Lower leg skin (tissue), 4 donors: ENCODE results near the gene RPUSD1. TPM values are rescaled to one million over a fixed set of nuclear protein-coding genes. Genes with fewer than 3 reads are reported as not detected.
"Not testable (repeated sequence)": the region's sequence is repeated elsewhere in the genome, so short reads cannot be mapped to it uniquely, and the experiment has no call there.

Experiments used
- DNase-seq, 2 donors: peaks; one replicate each; pipeline ENCODE4 v3.0.0-alpha.2; 2019; ENCODE audit warnings: low spot score in 2 of 2
- H3K4me3 ChIP-seq: fragments of 200-600 bp; sonication (generic); 2 replicates; pipeline ENCODE4 v1.5.1; 2017; ENCODE audit warnings: mild to moderate bottlenecking, low read depth; ENCODE audit not compliant: poor library complexity, severe bottlenecking
- CTCF ChIP-seq, 3 donors: fragments of 450-650 bp; IDR thresholded peaks; one replicate each; pipeline ENCODE4 v1.5.1; 2016; ENCODE audit warnings: antibody characterized with exemption in 3 of 3, mild to moderate bottlenecking in 3 of 3, moderate library complexity in 2 of 3
- POLR2A ChIP-seq, 2 donors: fragments of 450-650 bp; IDR thresholded peaks; one replicate each; pipeline ENCODE4 v1.6.1; 2016 to 2017; ENCODE audit warnings: antibody characterized with exemption in 2 of 2, mild to moderate bottlenecking in 1 of 2, moderate library complexity in 1 of 2
- WGBS, 2 donors: methylation state at CpG; one replicate each; pipeline ENCODE4 v1.1.5; 2018; 5-methylcytosine and 5-hydroxymethylcytosine counted together
- intact Hi-C: fragments of 100-400 bp; cut with DNase I; formaldehyde crosslinking; loops from one replicate; pipeline ENCODE4 v1.15.0; 2023; ENCODE audit warnings: low total_unique reads
- total RNA-seq, 4 donors: library from RNA; depleted of rRNA; stranded (reverse); fragments of >200 nt; gene quantifications; one replicate each; pipeline ENCODE4 v1.1.0, GENCODE V29; 2016

RPUSD1 gene
- total RNA-seq, 4 donors from 2014 or later = 20.2 to 27.9 (median 25.5) TPM

GRCh38 chr16:777826-778225, 10.4 kb downstream of the RPUSD1 start:
- H3K4me3 ChIP-seq = no peak overlapping the region
- TF ChIP-seq CTCF (IDR thresholded peaks at IDR 0.05) = no peak
- TF ChIP-seq POLR2A (IDR thresholded peaks at IDR 0.05) = no peak
- intact Hi-C loops = no loop called here
- no peak for DNase-seq
- WGBS, 2 donors = 36 to 37% methylated on average over 16 of the region's 16 CpGs

GRCh38 chr16:776824-777223, 11.4 kb downstream of the RPUSD1 start:
- H3K4me3 ChIP-seq = no peak overlapping the region
- no peak for DNase-seq
- intact Hi-C loops = no loop called here
- TF ChIP-seq CTCF (IDR thresholded peaks at IDR 0.05) (no peak), POLR2A (IDR thresholded peaks at IDR 0.05) (no peak)
- WGBS, 2 donors = 83 to 87% methylated on average over 9 of the region's 9 CpGs

- intact Hi-C loops, DNase-seq, H3K4me3 ChIP-seq: not testable (repeated sequence)
- 88 to 93% methylated on average over 10 of the region's 10 CpGs for WGBS, 2 donors
These were observed 11.9 kb downstream of the RPUSD1 start for GRCh38 chr16:776298-776697.

- TF ChIP-seq CTCF (IDR thresholded peaks at IDR 0.05) (no peak), POLR2A (IDR thresholded peaks at IDR 0.05) (no peak)
- no peak for DNase-seq
- intact Hi-C loops = no loop called here
- 53 to 61% methylated on average over 25 to 35 of the region's 36 CpGs for WGBS, 2 donors
- H3K4me3 ChIP-seq = no peak overlapping the region
These were observed 12.9 kb downstream of the RPUSD1 start for GRCh38 chr16:775236-775796.

- no peak for TF ChIP-seq CTCF (IDR thresholded peaks at IDR 0.05)
- TF ChIP-seq POLR2A (IDR thresholded peaks at IDR 0.05) = no peak
- 77 to 86% methylated on average over 29 to 38 of the region's 46 CpGs for WGBS, 2 donors
- H3K4me3 ChIP-seq = no peak overlapping the region
- intact Hi-C loops = no loop called here
- no peak for DNase-seq
These were observed 13.8 kb downstream of the RPUSD1 start for GRCh38 chr16:774086-775001.

- intact Hi-C loops = no loop called here
- 85 to 90% methylated on average over 16 to 18 of the region's 18 CpGs for WGBS, 2 donors
- H3K4me3 ChIP-seq = no peak overlapping the region
- DNase-seq = no peak
- TF ChIP-seq POLR2A (IDR thresholded peaks at IDR 0.05) (no peak), CTCF (IDR thresholded peaks at IDR 0.05) (no peak)
These were observed 15.2 kb downstream of the RPUSD1 start for GRCh38 chr16:772959-773358.
